ENCODE data around the gene DOHH. TPM values are rescaled to one million over a fixed set of nuclear protein-coding genes. Genes with fewer than 3 reads are reported as not detected.

Gene DOHH
- total RNA-seq, 2 experiments from 2014 or later, result 17.2 to 18.3 TPM

DNA sequence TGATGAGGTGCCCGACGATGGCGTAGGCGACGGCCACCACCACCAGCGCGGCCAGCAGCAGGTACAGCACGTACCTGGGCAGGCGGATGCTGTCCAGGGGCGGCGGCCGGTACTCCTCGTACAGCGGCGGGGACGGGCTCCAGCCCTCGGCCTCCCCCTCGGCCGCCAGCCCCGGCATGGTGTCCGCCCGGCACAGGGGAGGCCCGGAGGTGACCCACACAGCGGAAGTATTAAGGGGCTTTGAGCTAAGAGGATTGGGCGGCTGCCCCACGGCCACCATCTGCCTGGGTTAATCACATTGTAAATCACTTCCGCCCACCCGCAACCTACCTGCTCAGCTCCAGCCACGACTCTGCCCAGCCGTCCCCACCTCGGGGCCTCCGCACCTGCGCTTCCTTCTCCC, 17.2 kb downstream of the DOHH start, which contains the start of gene SMIM44:
SMIM44 (minus strand) TSS at position 216 of the 403 bp plus-strand sequence; CDS start at position 178, 38 bp downstream.
- Mint-ChIP-seq H3K4me1 (peaks cover 5% of the 10 kb centered on the region), H3K9me3 (no peaks in the 10 kb centered on the region), H3K4me3 (no peak within 1 kb of the TSS), H3K36me3 (no peaks in the 10 kb centered on the region), H3K27ac (no peak within 1 kb of the TSS), H3K27me3 (no peaks in the 10 kb centered on the region)
- no peak for DNase-seq

GRCh38 chr19:3482507-3483225, 17.8 kb downstream of the DOHH start:
- no peak overlapping the region for H3K4me3 Mint-ChIP-seq
- no peaks in the 10 kb centered on the region for H3K36me3 Mint-ChIP-seq
- H3K4me1 Mint-ChIP-seq, result peaks cover 8% of the 10 kb centered on the region
- H3K9me3 Mint-ChIP-seq, result no peaks in the 10 kb centered on the region
- DNase-seq, result no peak
- H3K27ac Mint-ChIP-seq, result no peak overlapping the region
- H3K27me3 Mint-ChIP-seq, result no peaks in the 10 kb centered on the region

- DNase-seq, result no peak
- H3K27ac Mint-ChIP-seq, result no peak overlapping the region
- no peak overlapping the region for H3K4me3 Mint-ChIP-seq
- H3K4me1 Mint-ChIP-seq, result peaks cover 8% of the 10 kb centered on the region
- no peaks in the 10 kb centered on the region for H3K9me3 Mint-ChIP-seq
- no peaks in the 10 kb centered on the region for H3K36me3 Mint-ChIP-seq
- no peaks in the 10 kb centered on the region for H3K27me3 Mint-ChIP-seq
These were observed 19.0 kb downstream of the DOHH start for GRCh38 chr19:3481241-3482090.

GRCh38 chr19:3480383-3481091, 19.9 kb downstream of the DOHH start, which contains the start of gene SMIM24:
Gene SMIM24 (minus strand): TSS chr19:3480525. CDS start chr19:3480463, 62 bp downstream.
- Mint-ChIP-seq H3K4me3 (no peak within 1 kb of the TSS), H3K4me1 (peaks cover 8% of the 10 kb centered on the region), H3K9me3 (no peaks in the 10 kb centered on the region), H3K27me3 (no peaks in the 10 kb centered on the region), H3K27ac (no peak within 1 kb of the TSS), H3K36me3 (no peaks in the 10 kb centered on the region)
- no peak for DNase-seq

DNA sequence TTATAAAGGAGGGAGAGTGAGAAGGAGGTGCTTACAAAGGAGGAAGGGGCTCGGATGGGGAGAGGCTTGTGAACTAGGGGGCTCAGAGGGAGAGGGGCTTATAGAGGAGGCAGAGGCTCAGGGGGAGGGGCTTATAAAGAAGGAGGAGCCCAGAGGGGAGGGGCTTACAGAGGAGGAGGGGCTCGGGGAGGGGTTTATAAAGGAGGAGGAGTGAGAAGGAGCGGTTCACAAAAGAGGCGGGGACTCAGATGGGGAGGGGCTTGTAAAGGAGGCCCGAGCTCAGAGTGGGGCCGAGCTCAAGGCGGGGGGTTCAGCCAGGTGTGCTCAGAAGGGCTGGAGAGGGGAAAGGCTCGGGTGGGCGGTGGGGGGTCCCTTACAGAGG, 20.6 kb downstream of the DOHH start:
- no peak overlapping the region for H3K27ac Mint-ChIP-seq
- no peaks in the 10 kb centered on the region for H3K9me3 Mint-ChIP-seq
- no peak overlapping the region for H3K4me3 Mint-ChIP-seq
- DNase-seq, result peak; percentile 43
- no peaks in the 10 kb centered on the region for H3K36me3 Mint-ChIP-seq
- H3K4me1 Mint-ChIP-seq, result peaks cover 8% of the 10 kb centered on the region
- H3K27me3 Mint-ChIP-seq, result no peaks in the 10 kb centered on the region

DNA sequence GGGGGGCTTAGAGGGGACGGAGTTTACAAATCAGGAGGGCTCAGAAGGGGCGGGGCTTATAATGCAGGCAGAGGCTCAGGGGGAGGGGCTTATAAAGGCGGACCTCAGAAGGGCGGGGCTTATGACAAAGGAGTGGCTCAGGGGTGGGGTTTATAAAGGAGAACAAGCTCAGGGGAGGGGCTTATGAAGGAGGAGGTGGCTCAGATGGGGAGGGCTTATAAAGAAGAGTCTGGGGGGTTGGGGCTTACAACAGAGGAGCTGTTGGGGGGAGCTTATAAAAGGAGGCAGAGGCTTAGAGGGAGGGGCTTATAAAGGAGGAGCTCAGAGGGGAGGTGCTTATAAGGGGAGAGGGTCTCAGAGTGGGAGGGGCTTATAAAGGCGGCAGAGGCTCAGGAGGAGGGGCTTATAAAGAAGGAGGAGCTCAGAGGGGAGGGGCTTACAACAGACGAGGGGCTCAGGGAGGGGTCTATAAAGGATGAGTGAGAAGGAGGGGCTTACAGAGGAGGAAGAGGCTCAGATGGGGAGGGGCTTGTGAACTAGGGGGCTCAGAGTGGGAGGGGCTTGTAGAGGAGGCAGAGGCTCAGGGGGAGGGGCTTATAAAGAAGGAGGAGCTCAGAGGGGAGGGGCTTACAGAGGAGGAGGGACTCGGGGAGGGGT, 21.2 kb downstream of the DOHH start:
- no peaks in the 10 kb centered on the region for H3K36me3 Mint-ChIP-seq
- peak; percentile 49 for DNase-seq
- H3K27me3 Mint-ChIP-seq, result no peaks in the 10 kb centered on the region
- H3K9me3 Mint-ChIP-seq, result no peaks in the 10 kb centered on the region
- H3K27ac Mint-ChIP-seq, result no peak overlapping the region
- peak overlapping the region; percentile 75 for H3K4me3 Mint-ChIP-seq
- peaks cover 8% of the 10 kb centered on the region for H3K4me1 Mint-ChIP-seq

DNA sequence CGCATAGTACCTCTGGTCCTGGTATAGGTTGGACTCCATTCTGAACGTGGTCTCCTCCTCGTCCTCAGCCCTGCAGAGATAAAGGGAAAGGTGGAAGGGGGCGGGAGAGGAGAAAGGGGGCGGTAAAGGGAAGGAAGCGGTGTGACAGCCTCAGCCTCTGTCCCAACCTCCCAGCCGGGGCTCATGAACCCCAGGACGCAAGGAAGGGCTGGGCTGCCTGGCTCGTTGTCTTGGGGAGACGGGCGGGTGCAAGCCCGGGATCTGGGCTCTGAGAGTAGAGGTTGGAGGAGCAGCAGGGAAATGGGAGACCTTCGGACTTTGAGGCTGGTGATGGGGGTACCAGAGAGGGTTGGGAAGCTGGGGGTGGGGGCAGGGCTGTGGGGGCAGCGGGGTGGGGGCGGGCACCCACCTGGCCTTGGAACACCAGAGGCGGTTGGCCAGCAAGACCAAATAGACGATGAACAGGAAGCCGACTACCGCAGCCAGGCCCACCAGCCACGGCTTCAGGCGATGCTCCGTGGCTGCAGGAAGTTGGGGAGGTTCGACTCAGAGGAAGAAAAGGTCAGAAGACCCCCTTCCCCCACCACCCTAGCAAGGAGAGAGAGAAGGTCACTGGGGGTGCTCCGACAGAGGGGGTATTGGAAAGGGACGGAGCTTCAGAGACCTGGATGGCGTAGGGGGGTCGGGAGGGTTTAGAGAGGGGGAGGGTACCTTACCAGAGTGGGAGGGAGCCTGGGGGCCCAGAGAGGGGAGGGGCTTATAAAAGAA, 21.9 kb downstream of the DOHH start:
- peak; percentile 16 for DNase-seq
- Mint-ChIP-seq H3K27me3 (no peaks in the 10 kb centered on the region), H3K9me3 (no peaks in the 10 kb centered on the region), H3K27ac (no peak overlapping the region), H3K4me1 (peaks cover 8% of the 10 kb centered on the region), H3K4me3 (peak overlapping the region; percentile 75), H3K36me3 (no peaks in the 10 kb centered on the region)

DNA sequence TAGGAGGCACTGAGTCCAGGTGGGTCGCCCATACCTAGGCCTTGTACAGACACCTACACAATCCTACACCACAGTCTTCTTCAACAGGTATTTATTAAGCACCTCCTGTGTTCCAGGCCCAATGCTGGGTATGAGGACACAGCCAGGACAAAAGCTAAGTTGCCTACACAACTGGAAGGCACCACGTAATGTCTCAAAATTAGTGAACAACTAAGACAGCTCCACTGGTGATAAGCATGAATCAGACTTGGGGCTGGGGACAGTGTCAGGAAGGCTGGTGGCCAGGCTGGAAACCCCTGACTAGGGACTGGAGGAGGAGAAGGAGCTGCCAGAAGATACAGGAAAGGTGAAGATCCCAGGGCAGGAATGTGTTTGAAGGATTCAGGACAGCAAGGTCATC, 22.5 kb downstream of the DOHH start:
- H3K27ac Mint-ChIP-seq, result no peak overlapping the region
- H3K4me3 Mint-ChIP-seq, result peak overlapping the region; percentile 50
- H3K27me3 Mint-ChIP-seq, result no peaks in the 10 kb centered on the region
- no peak for DNase-seq
- no peaks in the 10 kb centered on the region for H3K9me3 Mint-ChIP-seq
- H3K36me3 Mint-ChIP-seq, result no peaks in the 10 kb centered on the region
- peaks cover 8% of the 10 kb centered on the region for H3K4me1 Mint-ChIP-seq

- Mint-ChIP-seq H3K4me1 (peaks cover 8% of the 10 kb centered on the region), H3K36me3 (no peaks in the 10 kb centered on the region), H3K27me3 (no peaks in the 10 kb centered on the region), H3K27ac (no peak overlapping the region), H3K4me3 (no peak overlapping the region), H3K9me3 (no peaks in the 10 kb centered on the region)
- no peak for DNase-seq
These were observed 23.0 kb downstream of the DOHH start for GRCh38 chr19:3477506-3477905.

DNA sequence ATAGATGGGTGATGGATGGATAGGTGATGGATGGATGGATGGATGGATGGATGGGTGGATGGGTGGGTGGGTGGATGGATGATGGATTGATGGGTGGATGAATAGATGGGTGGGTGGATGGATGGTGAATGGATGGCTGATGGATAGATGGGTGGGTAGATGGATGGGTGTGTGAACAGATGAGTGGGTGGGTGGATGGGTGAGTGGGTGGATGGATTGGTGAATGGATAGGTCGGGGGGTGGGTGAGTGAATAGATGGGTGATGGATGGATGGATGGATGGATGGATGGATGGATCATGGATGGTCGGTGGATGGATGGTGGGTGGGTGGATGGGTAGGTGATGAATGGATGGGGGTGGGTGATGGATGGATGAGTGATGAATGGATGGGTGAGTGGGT, 23.6 kb downstream of the DOHH start:
- Mint-ChIP-seq H3K27ac (no peak overlapping the region), H3K9me3 (no peaks in the 10 kb centered on the region), H3K36me3 (no peaks in the 10 kb centered on the region), H3K4me1 (peaks cover 8% of the 10 kb centered on the region), H3K4me3 (no peak overlapping the region), H3K27me3 (no peaks in the 10 kb centered on the region)
- DNase-seq, result no peak

- no peak for DNase-seq
- Mint-ChIP-seq H3K4me1 (peaks cover 8% of the 10 kb centered on the region), H3K4me3 (no peak overlapping the region), H3K27me3 (no peaks in the 10 kb centered on the region), H3K27ac (no peak overlapping the region), H3K36me3 (no peaks in the 10 kb centered on the region), H3K9me3 (no peaks in the 10 kb centered on the region)
These were observed 25.0 kb downstream of the DOHH start for GRCh38 chr19:3475449-3475848.

- Mint-ChIP-seq H3K4me3 (no peak overlapping the region), H3K27me3 (no peaks in the 10 kb centered on the region), H3K27ac (no peak overlapping the region), H3K9me3 (no peaks in the 10 kb centered on the region), H3K4me1 (peaks cover 8% of the 10 kb centered on the region), H3K36me3 (no peaks in the 10 kb centered on the region)
- no peak for DNase-seq
These were observed 25.9 kb downstream of the DOHH start for GRCh38 chr19:3474614-3475013.

DNA sequence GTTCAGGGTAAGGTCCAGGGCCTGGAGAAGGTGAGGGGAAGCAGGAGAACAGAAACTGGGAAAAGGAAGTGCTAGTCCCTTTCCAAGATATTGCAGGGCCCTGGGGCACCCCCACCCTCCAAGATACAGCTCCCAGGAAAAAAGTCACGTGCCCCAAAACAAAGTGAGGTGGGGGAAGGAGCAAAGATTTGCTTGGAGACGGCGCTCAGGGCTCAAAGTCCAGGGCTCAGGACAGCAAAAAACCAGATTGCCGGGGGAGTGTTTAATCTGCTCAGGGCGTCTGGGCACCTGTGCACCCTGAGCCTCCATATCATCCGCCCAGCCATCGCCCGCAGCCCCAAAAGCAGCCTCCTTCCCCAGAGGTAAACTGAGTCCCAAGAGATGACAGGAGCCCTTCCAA, 26.5 kb downstream of the DOHH start:
- DNase-seq, result no peak
- H3K4me1 Mint-ChIP-seq, result peaks cover 6% of the 10 kb centered on the region
- no peak overlapping the region for H3K27ac Mint-ChIP-seq
- H3K27me3 Mint-ChIP-seq, result no peaks in the 10 kb centered on the region
- H3K9me3 Mint-ChIP-seq, result no peaks in the 10 kb centered on the region
- no peaks in the 10 kb centered on the region for H3K36me3 Mint-ChIP-seq
- H3K4me3 Mint-ChIP-seq, result no peak overlapping the region

DNA sequence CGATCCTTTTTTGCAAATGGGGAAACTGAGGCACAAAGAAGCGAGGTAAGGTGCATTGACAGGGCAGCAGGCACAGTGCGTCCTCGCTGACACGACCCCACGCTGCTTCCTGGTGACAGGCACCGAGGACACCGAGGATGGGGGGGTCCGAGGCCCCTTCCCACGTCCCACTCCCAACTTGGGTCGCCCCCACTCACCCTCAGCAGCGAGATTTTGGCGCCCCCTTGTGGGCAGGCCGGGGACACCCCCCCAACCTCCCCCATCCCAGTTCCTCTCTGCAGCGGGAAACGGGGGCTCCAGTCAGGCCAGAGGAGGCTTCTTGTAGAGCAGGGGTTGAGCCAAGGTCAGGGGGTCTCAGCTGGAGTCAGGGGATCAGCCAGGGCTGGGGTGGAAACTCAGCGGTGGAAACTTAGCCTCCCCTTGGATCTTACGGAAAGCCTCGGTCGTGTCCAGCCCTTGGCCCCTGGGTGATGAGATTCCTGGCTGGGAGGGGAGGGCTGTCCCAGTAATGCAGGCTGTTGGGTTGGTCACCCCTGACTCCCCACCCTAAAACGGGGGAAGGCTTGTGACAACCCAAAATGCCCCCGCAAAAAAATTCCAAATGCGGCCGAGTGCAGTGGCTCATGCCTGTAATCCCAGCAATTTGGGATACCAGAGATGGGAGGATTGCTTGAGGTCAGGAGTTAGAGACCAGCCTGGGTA, 28.4 kb downstream of the DOHH start:
- Mint-ChIP-seq H3K4me3 (no peak overlapping the region), H3K27ac (no peak overlapping the region), H3K4me1 (no peaks in the 10 kb centered on the region), H3K36me3 (peaks cover 2% of the 10 kb centered on the region), H3K9me3 (peaks cover 4% of the 10 kb centered on the region), H3K27me3 (no peaks in the 10 kb centered on the region)
- DNase-seq, result peak; percentile 27

Measured in activated naive CD8-positive, alpha-beta T cell treated with anti-CD3 and anti-CD28 coated beads for 36 hours (primary cell).